ENCODE data around the gene GLRB.
"Not testable (repeated sequence)": the region's sequence is repeated elsewhere in the genome, so short reads cannot be mapped to it uniquely, and the experiment has no call there.

Gene GLRB

GRCh38 chr4:157075811-157076577, at the start of gene GLRB:
TSS of gene GLRB (plus strand) at chr4:157076150. CDS start at chr4:157078025, 1,875 bp downstream.
- no peak for DNase-seq

- no peak for DNase-seq
Measured at GRCh38 chr4:157035471-157035870, 40.5 kb upstream of the GLRB start.

- no peak for DNase-seq
Measured at GRCh38 chr4:157040405-157040804, 35.5 kb upstream of the GLRB start.

DNA sequence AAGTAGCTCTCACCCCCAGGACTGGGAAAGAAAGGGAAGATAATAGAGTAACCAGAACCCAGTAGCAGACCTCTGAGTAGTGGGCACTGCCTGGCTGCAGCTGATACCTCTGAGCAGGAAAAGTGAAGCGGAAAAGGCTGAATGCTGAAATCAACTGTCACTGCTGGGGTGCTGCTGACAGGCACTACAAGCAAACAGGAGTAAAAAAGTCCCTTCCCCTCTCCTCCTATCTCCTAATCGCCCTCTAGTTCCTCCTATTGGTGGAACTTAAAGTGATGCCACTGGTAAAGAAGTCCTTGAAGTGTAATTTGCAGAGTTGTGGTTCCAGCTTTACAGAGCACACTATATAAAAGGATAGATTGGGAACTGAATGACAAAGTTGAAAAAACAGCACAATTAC, 32.8 kb upstream of the GLRB start:
- no peak for DNase-seq

DNA sequence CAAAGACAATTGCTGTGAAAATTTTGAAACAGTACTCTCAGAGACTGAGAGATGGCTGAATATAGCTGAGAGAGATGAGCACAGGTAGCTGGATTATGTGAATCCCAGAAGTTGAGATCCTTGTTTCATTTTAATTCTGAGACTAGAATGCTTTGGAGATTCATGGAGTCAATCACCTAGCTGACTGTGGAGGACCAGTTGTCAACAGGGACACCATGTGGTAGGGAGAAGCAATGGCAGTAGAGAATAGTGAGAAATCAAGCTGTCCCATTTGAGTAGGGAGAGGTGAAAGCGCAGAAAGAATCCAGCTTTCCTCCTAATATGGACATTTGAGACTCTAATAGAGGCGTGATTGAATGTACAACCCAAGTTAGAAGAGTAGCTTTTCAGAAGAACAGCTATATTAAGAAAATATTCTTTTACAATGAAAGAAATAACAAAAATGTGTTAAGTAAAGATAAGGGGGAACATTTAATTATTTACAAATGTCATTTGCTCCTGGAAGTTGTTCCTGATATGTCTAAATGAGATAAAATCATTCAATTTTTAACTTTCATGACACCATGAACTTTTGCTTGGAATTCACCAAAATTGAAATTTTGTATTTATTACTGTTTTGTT, 30.3 kb upstream of the GLRB start:
- no peak for DNase-seq

DNA sequence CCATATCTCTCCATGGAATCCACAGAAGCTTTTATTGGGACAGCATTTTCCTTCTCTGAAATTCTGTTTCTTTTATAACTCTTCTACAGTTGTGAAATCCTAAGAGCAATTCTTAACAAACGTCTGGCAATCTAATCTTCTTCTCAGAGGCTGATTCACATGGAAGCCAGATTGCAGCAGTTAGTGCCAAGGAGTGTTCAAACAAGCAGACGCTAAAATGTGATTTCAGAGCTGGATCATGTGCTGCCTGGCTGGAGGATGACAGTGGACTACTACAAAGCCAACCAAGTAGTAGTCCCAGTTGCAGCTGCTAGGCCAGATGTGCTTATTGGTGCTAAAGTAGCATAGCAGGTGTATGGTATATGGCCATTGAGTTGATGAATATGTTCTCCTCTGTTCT, 27.7 kb upstream of the GLRB start:
- DNase-seq, result no peak

GRCh38 chr4:157050561-157050960, 25.4 kb upstream of the GLRB start:
- DNase-seq, result no peak

GRCh38 chr4:157052429-157053040, 23.4 kb upstream of the GLRB start:
- no peak for DNase-seq

DNA sequence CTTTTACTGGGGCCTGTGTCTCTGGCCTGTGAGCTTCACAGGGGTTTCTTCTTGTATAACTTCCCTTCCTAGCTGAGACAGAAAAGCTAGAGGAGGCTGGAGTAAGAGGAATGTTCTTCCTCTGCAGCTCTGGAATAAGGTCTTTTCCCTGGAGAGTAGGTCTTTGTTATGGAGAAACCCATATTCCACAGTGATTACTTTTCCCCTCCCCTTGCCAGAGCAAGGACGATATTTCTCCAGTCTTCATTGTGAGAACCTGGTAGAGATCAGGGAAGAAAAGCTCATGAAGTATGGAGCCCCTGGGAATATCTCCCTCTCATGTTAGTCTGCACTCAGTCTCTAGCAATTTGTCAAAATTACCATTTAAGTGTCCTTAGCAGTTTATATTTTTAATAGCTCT, 18.7 kb upstream of the GLRB start:
- DNase-seq, result no peak

GRCh38 chr4:157058899-157059298, 17.1 kb upstream of the GLRB start:
- not testable (repeated sequence) for DNase-seq

- no peak for DNase-seq
Measured at GRCh38 chr4:157072002-157072401, 3.9 kb upstream of the GLRB start.

GRCh38 chr4:157075401-157075800, 549 bp upstream of the GLRB start:
- no peak for DNase-seq

GRCh38 chr4:157076578-157076947, 613 bp downstream of the GLRB start:
- no peak for DNase-seq

DNA sequence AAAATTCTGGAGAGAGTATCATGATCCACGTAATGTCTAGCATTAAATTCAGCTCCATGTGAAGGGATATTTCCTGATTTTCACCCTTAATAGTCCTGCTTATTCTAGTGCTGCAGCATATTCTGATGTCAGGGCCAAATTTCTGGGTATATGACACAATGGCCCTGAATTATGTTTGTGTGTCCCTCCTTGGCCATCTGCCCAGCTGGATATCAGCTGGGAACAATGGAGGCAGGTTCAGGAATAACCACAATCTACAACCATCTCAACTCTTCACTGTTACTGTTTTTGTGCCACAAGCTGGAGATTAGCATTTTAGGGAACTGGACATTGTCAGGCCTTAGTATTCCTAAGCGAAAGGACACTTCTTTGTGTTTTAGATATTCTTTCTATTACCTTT, 3.5 kb downstream of the GLRB start:
- no peak for DNase-seq

- no peak for DNase-seq
Measured at GRCh38 chr4:157080605-157081004, 4.7 kb downstream of the GLRB start.

- no peak for DNase-seq
Measured at GRCh38 chr4:157095716-157096115, 19.8 kb downstream of the GLRB start.

- DNase-seq, result no peak
Measured at GRCh38 chr4:157096439-157096838, 20.5 kb downstream of the GLRB start.

DNA sequence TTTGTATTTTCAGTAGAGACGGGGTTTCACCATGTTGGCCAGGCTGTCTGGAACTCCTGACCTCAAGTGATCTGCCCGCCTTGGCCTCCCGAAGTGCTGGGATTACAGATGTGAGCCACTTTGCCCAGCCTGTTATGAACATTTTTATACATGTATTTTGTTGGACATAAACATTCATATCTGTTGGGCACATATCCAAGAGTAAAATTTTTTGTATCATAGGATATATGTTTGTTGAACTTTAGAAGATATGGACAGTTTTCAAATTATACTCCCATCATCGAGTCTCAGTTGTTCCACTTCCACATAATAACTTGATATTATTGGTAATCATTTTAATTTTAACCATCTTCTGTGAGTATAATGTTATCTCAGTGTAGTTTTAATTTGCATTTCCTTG, 23.6 kb downstream of the GLRB start:
- no peak for DNase-seq

DNA sequence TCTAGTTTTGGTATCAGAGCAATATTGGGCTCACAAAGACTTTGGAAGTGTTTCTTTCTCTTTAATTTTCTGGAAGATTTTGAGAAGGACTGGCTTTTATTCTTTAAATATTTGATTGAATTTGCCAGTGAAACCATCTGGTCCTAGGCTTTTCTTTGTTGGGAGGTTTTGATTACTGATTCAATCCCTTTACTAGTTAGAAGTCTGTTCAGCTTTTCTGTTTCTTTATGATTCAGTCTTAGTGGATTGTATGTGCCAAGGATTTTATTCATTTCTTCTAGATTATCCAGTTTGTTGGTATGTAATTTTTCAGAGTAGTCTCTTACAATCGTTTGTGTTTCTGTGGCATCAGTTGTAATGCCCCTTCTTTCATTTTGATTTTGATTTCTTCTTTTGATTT, 28.6 kb downstream of the GLRB start:
- DNase-seq, result no peak

DNA sequence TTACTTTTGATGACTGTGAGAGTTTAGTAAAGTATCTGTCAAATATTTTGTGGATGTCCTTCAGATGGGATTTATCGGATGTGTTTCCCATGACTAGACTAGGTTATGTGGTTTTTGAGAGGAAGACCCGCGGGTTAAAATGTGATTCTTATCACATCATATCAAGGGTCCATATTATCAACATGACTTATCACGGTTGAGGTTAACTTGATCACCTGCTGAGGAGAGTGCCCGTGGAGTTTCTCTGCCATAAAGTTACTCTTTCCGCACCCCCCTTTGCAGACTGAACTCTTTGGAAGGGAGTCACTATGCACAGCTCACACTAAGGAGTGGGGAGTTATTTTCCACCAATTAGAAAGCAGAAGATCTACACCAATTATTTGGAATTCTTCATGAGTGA, 38.7 kb downstream of the GLRB start:
- DNase-seq, result no peak

DNA sequence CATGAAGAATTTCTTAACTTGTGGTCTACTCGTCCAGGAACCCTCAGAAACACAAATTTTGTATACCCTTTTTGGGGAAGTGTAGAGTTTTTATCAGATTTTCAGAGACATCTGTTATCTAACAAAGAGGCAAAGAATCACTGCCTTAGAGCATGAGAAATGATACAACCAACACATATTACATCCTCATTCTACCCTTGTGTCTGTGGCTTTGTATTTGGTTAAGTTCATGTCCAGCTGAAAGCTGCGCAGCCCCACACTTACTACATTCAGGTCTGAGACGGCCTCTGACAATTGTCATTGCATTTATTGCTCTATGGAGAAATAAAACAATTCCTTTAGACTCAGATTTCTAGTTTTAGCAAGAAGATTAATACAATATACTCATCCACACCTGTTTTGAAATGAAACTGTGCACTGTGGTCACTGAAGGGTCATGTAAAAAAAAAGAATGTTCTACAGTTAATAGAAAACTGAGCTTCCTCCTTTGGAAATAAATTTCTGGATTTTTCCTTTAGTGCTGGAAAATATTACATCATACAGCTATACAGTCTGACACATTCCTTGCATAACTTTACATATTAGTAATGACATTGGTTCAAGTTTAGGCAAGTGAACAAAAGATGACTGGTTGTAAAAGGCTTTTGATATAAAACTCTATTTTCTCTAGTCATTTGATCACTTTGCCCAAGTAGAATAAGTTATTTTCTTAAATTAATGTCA, 39.8 kb downstream of the GLRB start:
- no peak for DNase-seq

GRCh38 chr4:157121401-157121800, 45.5 kb downstream of the GLRB start:
- DNase-seq, result no peak

DNA sequence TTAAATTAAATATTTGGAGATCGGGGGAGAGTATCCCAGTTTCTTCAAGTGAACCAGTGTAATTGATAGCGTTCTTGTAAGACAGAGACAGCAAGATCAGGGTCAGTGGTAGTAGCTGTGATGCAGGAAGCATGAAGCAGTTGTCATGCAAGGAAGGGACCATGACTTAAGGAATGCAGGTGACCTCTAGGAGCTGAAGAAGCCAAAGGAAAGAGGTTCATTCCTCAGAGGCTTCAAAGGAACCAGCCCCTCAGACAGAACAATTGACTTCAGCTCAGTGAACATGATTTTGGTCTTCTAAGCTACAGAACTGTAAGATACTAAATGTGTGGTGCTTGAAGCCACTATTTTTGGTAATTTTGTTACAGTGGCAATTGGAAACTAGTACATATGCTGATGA, 51.6 kb downstream of the GLRB start:
- DNase-seq, result no peak

DNA sequence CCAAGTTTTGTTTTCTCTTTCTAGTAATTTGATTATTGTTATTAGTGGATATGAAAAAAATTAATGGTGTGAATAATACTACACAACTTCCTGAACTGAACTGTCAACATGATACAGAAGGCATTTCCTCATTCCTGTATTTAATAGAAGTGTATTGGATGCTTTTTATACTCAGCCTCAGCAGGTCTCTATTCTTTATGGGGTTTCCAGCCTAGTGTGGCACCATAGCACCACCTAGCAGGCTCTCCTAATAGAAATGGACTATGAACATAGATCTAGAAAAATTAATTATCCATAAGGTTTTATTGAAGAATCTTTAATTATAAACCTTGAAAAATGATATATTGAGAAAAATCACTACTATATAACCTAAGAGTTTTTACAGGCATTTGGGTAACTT, 52.4 kb downstream of the GLRB start:
- peak; percentile 4 for DNase-seq
